Hepatocyte (in vitro differentiated cells): ENCODE results near the gene NPAS3. TPM values are rescaled to one million over a fixed set of nuclear protein-coding genes. Genes with fewer than 3 reads are reported as not detected.

ENCODE experiments used
- DNase-seq: peaks from one replicate; pipeline ENCODE4 v3.0.0-alpha.2; 2016; ENCODE audit warnings: low spot score
- H2AFZ ChIP-seq: fragments of 200-600 bp; sonication (generic); 2 replicates; pipeline ENCODE4 v1.6.0; 2016; ENCODE audit warnings: antibody characterized with exemption, mild to moderate bottlenecking
- H3K27ac ChIP-seq: fragments of 200-600 bp; sonication (generic); 2 replicates; pipeline ENCODE4 v1.5.1; 2016; ENCODE audit warnings: mild to moderate bottlenecking
- H3K27me3 ChIP-seq: fragments of 200-600 bp; sonication (generic); 2 replicates; pipeline ENCODE4 v1.6.1; 2016
- H3K36me3 ChIP-seq: fragments of 200-600 bp; sonication (generic); replicated peaks from 2 replicates; pipeline ENCODE4 v1.5.1; 2016; ENCODE audit warnings: low read depth; ENCODE audit not compliant: insufficient read depth
- H3K4me1 ChIP-seq: fragments of 200-600 bp; sonication (generic); 2 replicates; pipeline ENCODE4 v1.5.1; 2016; ENCODE audit warnings: mild to moderate bottlenecking, moderate library complexity; ENCODE audit not compliant: insufficient read depth
- H3K4me2 ChIP-seq: fragments of 200-600 bp; sonication (generic); 2 replicates; pipeline ENCODE4 v1.6.0; 2016
- H3K4me3 ChIP-seq: fragments of 200-600 bp; sonication (generic); 2 replicates; pipeline ENCODE4 v1.5.1; 2016; ENCODE audit warnings: mild to moderate bottlenecking
- H3K79me2 ChIP-seq: fragments of 200-600 bp; sonication (generic); 2 replicates; pipeline ENCODE4 v1.6.0; 2017; ENCODE audit warnings: mild to moderate bottlenecking
- H3K9me2 ChIP-seq: fragments of 200-600 bp; sonication (generic); replicated peaks from 2 replicates; pipeline ENCODE4 v1.6.0; 2017; ENCODE audit warnings: mild to moderate bottlenecking; ENCODE audit not compliant: insufficient read depth
- H3K9me3 ChIP-seq: fragments of 200-600 bp; sonication (generic); 2 replicates; pipeline ENCODE4 v1.5.1; 2016; ENCODE audit warnings: low read depth, mild to moderate bottlenecking
- H4K20me1 ChIP-seq: fragments of 200-600 bp; sonication (generic); 2 replicates; pipeline ENCODE4 v1.6.0; 2016; ENCODE audit warnings: mild to moderate bottlenecking; ENCODE audit not compliant: insufficient read depth, poor library complexity, severe bottlenecking
- CTCF ChIP-seq: fragments of 200-600 bp; sonication (generic); IDR thresholded peaks from 2 replicates; pipeline ENCODE4 v1.5.1; 2016; ENCODE audit warnings: antibody characterized with exemption, mild to moderate bottlenecking; ENCODE audit not compliant: poor library complexity
- EZH2 ChIP-seq: fragments of 200-600 bp; sonication (generic); IDR thresholded peaks from 2 replicates; pipeline ENCODE4 v1.6.1; 2016; ENCODE audit warnings: antibody characterized with exemption, mild to moderate bottlenecking, borderline replicate concordance
- EZH2phosphoT487 ChIP-seq: fragments of 200-600 bp; sonication (generic); IDR thresholded peaks from one replicate; pipeline ENCODE4 v1.6.1; 2018; ENCODE audit warnings: antibody characterized with exemption, mild to moderate bottlenecking, low read depth, moderate library complexity; ENCODE audit not compliant: unreplicated experiment, severe bottlenecking
- WGBS: methylation state at CpG from one replicate; pipeline ENCODE4 v1.1.6; 2016; ENCODE audit warnings: low lambda C conversion rate; ENCODE audit errors: missing lambda C conversion rate; 5-methylcytosine and 5-hydroxymethylcytosine counted together
- polyA plus RNA-seq: library from polyadenylated mRNA; unstranded; fragments of >200 nt; fragmentation: Nextera tagmentation; extraction: Ambion mirVana; gene quantifications from 2 replicates; pipeline ENCODE4 v1.2.1, GENCODE V29; 2016
- total RNA-seq: library from RNA; depleted of rRNA; stranded (reverse); fragments of >200 nt; gene quantifications from 2 replicates; pipeline ENCODE4 v1.2.3, GENCODE V29; 2014

The NPAS3 gene
- total and polyA plus RNA-seq, 2 experiments from 2014 or later = 0.11 to 1.1 TPM

- no peak overlapping the region for H3K27ac ChIP-seq
- 64% methylated on average over 7 of the region's 7 CpGs for WGBS
Measured at GRCh38 chr14:33705490-33705889, 766.8 kb downstream of the NPAS3 start.

GRCh38 chr14:33707716-33708115 lies 769.0 kb downstream of the NPAS3 start:
- no peaks in the 10 kb centered on the region for H3K4me1 ChIP-seq
- no peaks in the 10 kb centered on the region for H3K79me2 ChIP-seq
- no peak overlapping the region for H2AFZ ChIP-seq
- H3K4me3 ChIP-seq = no peak overlapping the region
- no peak for TF ChIP-seq EZH2phosphoT487
- no peak for TF ChIP-seq CTCF
- no peak for TF ChIP-seq EZH2
- DNase-seq = no peak
- no peaks in the 10 kb centered on the region for H3K9me2 ChIP-seq
- WGBS = 72% methylated on average over 6 of the region's 6 CpGs
- no peak overlapping the region for H3K27ac ChIP-seq
- H3K36me3 ChIP-seq = no peaks in the 10 kb centered on the region
- no peak overlapping the region for H3K4me2 ChIP-seq
- no peaks in the 10 kb centered on the region for H3K9me3 ChIP-seq
- no peaks in the 10 kb centered on the region for H4K20me1 ChIP-seq
- no peaks in the 10 kb centered on the region for H3K27me3 ChIP-seq

More at GRCh38 chr14:33705490-33705889, 766.8 kb downstream of the NPAS3 start:
- Histone ChIP-seq H2AFZ (no peak overlapping the region), H3K9me2 (no peaks in the 10 kb centered on the region), H3K79me2 (no peaks in the 10 kb centered on the region), H3K4me3 (no peak overlapping the region), H4K20me1 (no peaks in the 10 kb centered on the region), H3K36me3 (no peaks in the 10 kb centered on the region), H3K4me1 (no peaks in the 10 kb centered on the region), H3K27me3 (peaks cover 3% of the 10 kb centered on the region), H3K4me2 (no peak overlapping the region), H3K9me3 (no peaks in the 10 kb centered on the region)
- DNase-seq = no peak
- TF ChIP-seq EZH2 (no peak), EZH2phosphoT487 (no peak)

GRCh38 chr14:33709283-33709682 lies 770.6 kb downstream of the NPAS3 start:
- H3K27ac ChIP-seq = no peak overlapping the region

GRCh38 chr14:33709711-33710110 lies 771.0 kb downstream of the NPAS3 start:
- H3K36me3 ChIP-seq = no peaks in the 10 kb centered on the region
- DNase-seq = no peak

More at GRCh38 chr14:33709283-33709682, 770.6 kb downstream of the NPAS3 start:
- DNase-seq = no peak
- H3K4me2 ChIP-seq = no peak overlapping the region
- TF ChIP-seq CTCF = no peak
- no peak for TF ChIP-seq EZH2
- TF ChIP-seq EZH2phosphoT487 = no peak
- H3K4me3 ChIP-seq = no peak overlapping the region
- no peak overlapping the region for H2AFZ ChIP-seq
- H3K79me2 ChIP-seq = no peaks in the 10 kb centered on the region
- no peaks in the 10 kb centered on the region for H3K4me1 ChIP-seq
- H3K9me3 ChIP-seq = no peaks in the 10 kb centered on the region
- WGBS = 84% methylated on average over 4 of the region's 4 CpGs
- no peaks in the 10 kb centered on the region for H3K9me2 ChIP-seq
- no peaks in the 10 kb centered on the region for H4K20me1 ChIP-seq
- H3K36me3 ChIP-seq = no peaks in the 10 kb centered on the region
- no peaks in the 10 kb centered on the region for H3K27me3 ChIP-seq

More at GRCh38 chr14:33709711-33710110, 771.0 kb downstream of the NPAS3 start:
- TF ChIP-seq CTCF (no peak), EZH2phosphoT487 (no peak), EZH2 (no peak)
- H3K27ac ChIP-seq = no peak overlapping the region
- H2AFZ ChIP-seq = no peak overlapping the region
- H3K9me2 ChIP-seq = no peaks in the 10 kb centered on the region
- WGBS = 51% methylated on average over 3 of the region's 3 CpGs
- no peaks in the 10 kb centered on the region for H3K4me1 ChIP-seq
- no peak overlapping the region for H3K4me2 ChIP-seq
- no peak overlapping the region for H3K4me3 ChIP-seq
- no peaks in the 10 kb centered on the region for H4K20me1 ChIP-seq
- H3K27me3 ChIP-seq = no peaks in the 10 kb centered on the region
- H3K9me3 ChIP-seq = no peaks in the 10 kb centered on the region
- H3K79me2 ChIP-seq = no peaks in the 10 kb centered on the region
